Neuron (in vitro differentiated cells): ENCODE measurements around the gene ZNF420.
"Not testable (repeated sequence)": the region's sequence is repeated elsewhere in the genome, so short reads cannot be mapped to it uniquely, and the experiment has no call there.

Experiments
- H2AFZ ChIP-seq: one replicate; pipeline ENCODE4 v1.6.1; 2013; ENCODE audit warnings: low read depth, mild to moderate bottlenecking, inconsistent platforms, low read length, moderate library complexity
- H3K27me3 ChIP-seq: one replicate; pipeline ENCODE4 v1.6.1; 2013; ENCODE audit warnings: low read length; ENCODE audit not compliant: insufficient read depth
- H3K36me3 ChIP-seq: one replicate; pipeline ENCODE4 v1.6.1; 2013; ENCODE audit warnings: low read length; ENCODE audit not compliant: insufficient read depth
- H3K4me1 ChIP-seq: one replicate; pipeline ENCODE4 v1.6.1; 2013; ENCODE audit warnings: low read length; ENCODE audit not compliant: insufficient read depth
- H3K4me3 ChIP-seq: 2 replicates; pipeline ENCODE4 v1.5.1; 2013; ENCODE audit warnings: mild to moderate bottlenecking, low read length, moderate library complexity
- H3K9me3 ChIP-seq: one replicate; pipeline ENCODE4 v1.6.1; 2013; ENCODE audit warnings: low read length

ZNF420 gene

GRCh38 chr19:37095859-37096258, 17.6 kb downstream of the ZNF420 start:
- H3K27me3 ChIP-seq: no peaks in the 10 kb centered on the region
- H3K9me3 ChIP-seq: peaks cover 49% of the 10 kb centered on the region
- no peaks in the 10 kb centered on the region for H3K4me1 ChIP-seq
- no peak overlapping the region for H2AFZ ChIP-seq
- H3K36me3 ChIP-seq: peaks cover 44% of the 10 kb centered on the region
- no peak overlapping the region for H3K4me3 ChIP-seq

- Histone ChIP-seq H3K4me3 (no peak overlapping the region), H3K9me3 (peaks cover 47% of the 10 kb centered on the region), H2AFZ (no peak overlapping the region), H3K27me3 (no peaks in the 10 kb centered on the region), H3K4me1 (no peaks in the 10 kb centered on the region), H3K36me3 (peaks cover 33% of the 10 kb centered on the region)
Observed at GRCh38 chr19:37098570-37098969, 20.3 kb downstream of the ZNF420 start.

GRCh38 chr19:37104135-37104534, 25.9 kb downstream of the ZNF420 start:
- not testable (repeated sequence) for H2AFZ ChIP-seq, H3K4me1 ChIP-seq, H3K4me3 ChIP-seq, H3K27me3 ChIP-seq
- H3K36me3 ChIP-seq: peaks cover 29% of the 10 kb centered on the region
- peaks cover 53% of the 10 kb centered on the region for H3K9me3 ChIP-seq

- Histone ChIP-seq H3K9me3 (peaks cover 68% of the 10 kb centered on the region), H3K36me3 (peaks cover 18% of the 10 kb centered on the region)
- not testable (repeated sequence) for H3K27me3 ChIP-seq, H2AFZ ChIP-seq, H3K4me3 ChIP-seq, H3K4me1 ChIP-seq
Observed at GRCh38 chr19:37111753-37112152, 33.5 kb downstream of the ZNF420 start.

- H3K9me3 ChIP-seq: peaks cover 50% of the 10 kb centered on the region
- H3K4me1 ChIP-seq: no peaks in the 10 kb centered on the region
- H2AFZ ChIP-seq: no peak overlapping the region
- H3K36me3 ChIP-seq: peaks cover 8% of the 10 kb centered on the region
- H3K4me3 ChIP-seq: no peak overlapping the region
- no peaks in the 10 kb centered on the region for H3K27me3 ChIP-seq
Observed at GRCh38 chr19:37114001-37114400, 35.8 kb downstream of the ZNF420 start.

GRCh38 chr19:37122093-37122492, 43.9 kb downstream of the ZNF420 start:
- peaks cover 34% of the 10 kb centered on the region for H3K9me3 ChIP-seq
- H2AFZ ChIP-seq, H3K4me3 ChIP-seq, H3K36me3 ChIP-seq, H3K27me3 ChIP-seq, H3K4me1 ChIP-seq: not testable (repeated sequence)

- no peaks in the 10 kb centered on the region for H3K27me3 ChIP-seq
- peaks cover 74% of the 10 kb centered on the region for H3K9me3 ChIP-seq
- no peak overlapping the region for H2AFZ ChIP-seq
- H3K4me3 ChIP-seq: no peak overlapping the region
- peaks cover 34% of the 10 kb centered on the region for H3K36me3 ChIP-seq
- H3K4me1 ChIP-seq: no peaks in the 10 kb centered on the region
Observed at GRCh38 chr19:37127999-37128820, 50.0 kb downstream of the ZNF420 start.

- no peak overlapping the region for H2AFZ ChIP-seq
- peaks cover 76% of the 10 kb centered on the region for H3K9me3 ChIP-seq
- no peak overlapping the region for H3K4me3 ChIP-seq
- H3K4me1 ChIP-seq: no peaks in the 10 kb centered on the region
- H3K27me3 ChIP-seq: no peaks in the 10 kb centered on the region
- peaks cover 34% of the 10 kb centered on the region for H3K36me3 ChIP-seq
Observed at GRCh38 chr19:37128821-37129177, 50.6 kb downstream of the ZNF420 start.

- Histone ChIP-seq H3K4me1 (no peaks in the 10 kb centered on the region), H3K4me3 (no peak overlapping the region), H3K9me3 (peaks cover 47% of the 10 kb centered on the region), H3K36me3 (no peaks in the 10 kb centered on the region), H2AFZ (no peak overlapping the region), H3K27me3 (no peaks in the 10 kb centered on the region)
Observed at GRCh38 chr19:37136111-37136510, 57.9 kb downstream of the ZNF420 start.

GRCh38 chr19:37148214-37148613, 70.0 kb downstream of the ZNF420 start:
- H3K4me1 ChIP-seq: no peaks in the 10 kb centered on the region
- peaks cover 64% of the 10 kb centered on the region for H3K9me3 ChIP-seq
- H3K27me3 ChIP-seq: no peaks in the 10 kb centered on the region
- H3K4me3 ChIP-seq: no peak overlapping the region
- peaks cover 47% of the 10 kb centered on the region for H3K36me3 ChIP-seq
- H2AFZ ChIP-seq: no peak overlapping the region

- Histone ChIP-seq H3K36me3 (peaks cover 56% of the 10 kb centered on the region), H3K4me3 (no peak overlapping the region), H3K9me3 (peaks cover 44% of the 10 kb centered on the region)
Observed at GRCh38 chr19:37160153-37160552, 81.9 kb downstream of the ZNF420 start.

GRCh38 chr19:37165635-37166034, 87.4 kb downstream of the ZNF420 start:
- peaks cover 58% of the 10 kb centered on the region for H3K9me3 ChIP-seq

More at GRCh38 chr19:37160153-37160552, 81.9 kb downstream of the ZNF420 start:
- H2AFZ ChIP-seq: no peak overlapping the region
- no peaks in the 10 kb centered on the region for H3K4me1 ChIP-seq
- no peaks in the 10 kb centered on the region for H3K27me3 ChIP-seq

GRCh38 chr19:37172368-37173366, 94.4 kb downstream of the ZNF420 start, which contains the start of gene ZNF585A:
TSS of gene ZNF585A (minus strand) at chr19:37172695. CDS start at chr19:37169910, 2,785 bp downstream.
- Histone ChIP-seq H3K9me3 (peaks cover 28% of the 10 kb centered on the region), H3K4me1 (peaks cover 9% of the 10 kb centered on the region), H3K4me3 (peak within 1 kb of the TSS; percentile 97), H3K36me3 (peaks cover 26% of the 10 kb centered on the region), H3K27me3 (no peaks in the 10 kb centered on the region), H2AFZ (peak within 1 kb of the TSS; percentile 97)

More at GRCh38 chr19:37165635-37166034, 87.4 kb downstream of the ZNF420 start:
- H3K27me3 ChIP-seq: no peaks in the 10 kb centered on the region
- no peak overlapping the region for H3K4me3 ChIP-seq
- H3K36me3 ChIP-seq: peaks cover 68% of the 10 kb centered on the region
- no peaks in the 10 kb centered on the region for H3K4me1 ChIP-seq
- no peak overlapping the region for H2AFZ ChIP-seq
